Memory B cell (primary cell): ENCODE results near the gene TMEM225B.

Experiments used
- ATAC-seq: fragments of 150-1000 bp; cut with Tn5 transposase; 2 replicates; pipeline ENCODE4 v1.10.0; 2021; ENCODE audit warnings: low read depth, mild to moderate bottlenecking, moderate library complexity
- DNase-seq, 2 donors: peaks; one replicate each; pipeline ENCODE4 v3.0.0; 2022; ENCODE audit warnings: low spot score in 2 of 2
- H3K27ac Mint-ChIP-seq: one replicate; pipeline ENCODE4 v1.8.0; 2022; ENCODE audit warnings: mild to moderate bottlenecking, moderate library complexity, mixed read lengths
- H3K27me3 Mint-ChIP-seq: one replicate; pipeline ENCODE4 v1.8.0; 2022; ENCODE audit warnings: mixed read lengths
- H3K36me3 Mint-ChIP-seq: one replicate; pipeline ENCODE4 v1.8.0; 2022; ENCODE audit warnings: mild to moderate bottlenecking, mixed read lengths
- H3K4me1 Mint-ChIP-seq: one replicate; pipeline ENCODE4 v1.8.0; 2022; ENCODE audit warnings: mixed read lengths
- H3K4me3 Mint-ChIP-seq: one replicate; pipeline ENCODE4 v1.8.0; 2022; ENCODE audit warnings: mild to moderate bottlenecking, moderate library complexity, mixed read lengths
- H3K9me3 Mint-ChIP-seq: one replicate; pipeline ENCODE4 v1.8.0; 2022; ENCODE audit warnings: mixed read lengths

Gene TMEM225B

DNA sequence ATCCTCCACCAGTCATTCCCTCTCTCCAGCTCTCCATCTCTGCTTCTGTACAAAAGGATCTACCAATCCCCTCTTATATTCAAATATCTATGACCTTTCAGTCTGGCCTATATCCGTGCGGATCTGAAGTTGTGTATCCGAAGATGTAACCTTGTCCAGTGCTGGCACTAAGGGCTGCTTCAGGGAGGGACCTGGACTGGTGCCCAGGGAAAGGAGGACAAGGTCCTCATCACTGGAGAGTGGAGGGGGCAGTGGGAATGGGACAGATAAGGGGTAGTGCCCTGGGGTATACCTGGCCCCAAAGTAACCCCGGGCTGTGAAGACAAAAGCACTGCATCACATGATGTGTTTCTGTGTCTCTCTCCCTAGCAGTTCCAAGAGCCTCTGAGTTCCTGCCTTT lies 1.8 kb downstream of the TMEM225B start:
- peaks cover 5% of the 10 kb centered on the region for H3K36me3 Mint-ChIP-seq
- H3K4me1 Mint-ChIP-seq = no peaks in the 10 kb centered on the region
- no peaks in the 10 kb centered on the region for H3K9me3 Mint-ChIP-seq
- H3K4me3 Mint-ChIP-seq = no peak overlapping the region
- DNase-seq (no peak), ATAC-seq (no peak)
- H3K27me3 Mint-ChIP-seq = no peaks in the 10 kb centered on the region
- no peak overlapping the region for H3K27ac Mint-ChIP-seq

DNA sequence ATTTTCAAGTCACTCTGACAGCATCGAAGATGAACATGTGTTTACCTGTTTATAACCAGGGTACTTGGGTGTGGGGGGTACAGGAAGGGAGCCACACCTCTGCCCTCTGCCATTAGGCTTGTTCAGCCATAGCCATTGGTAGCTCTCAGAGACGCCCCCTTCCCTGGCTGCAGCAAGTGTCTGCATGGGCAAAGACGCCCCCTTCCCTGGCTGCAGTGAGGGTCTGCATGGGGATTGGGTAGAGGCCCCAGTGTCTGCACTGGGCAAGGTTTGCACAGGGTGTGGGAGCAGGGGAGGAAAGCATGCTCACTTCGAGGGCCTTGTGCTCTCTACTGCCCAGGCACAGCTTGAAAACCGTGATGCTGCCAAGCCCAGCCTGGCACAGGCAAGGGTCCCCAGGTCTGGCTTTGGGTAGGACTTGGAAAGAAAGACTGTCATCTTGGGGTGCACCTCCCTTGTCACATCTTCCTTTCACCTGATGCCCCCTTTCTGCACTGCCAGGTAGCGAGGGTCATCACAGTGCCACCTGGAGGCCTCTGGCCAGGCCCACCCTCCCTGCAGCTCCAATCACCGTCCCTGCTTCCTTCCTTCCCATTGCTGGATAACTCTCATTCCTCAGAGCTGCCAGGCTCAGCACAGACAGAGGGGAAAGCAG lies 3.7 kb downstream of the TMEM225B start:
- no peaks in the 10 kb centered on the region for H3K27me3 Mint-ChIP-seq
- ATAC-seq = no peak
- H3K4me3 Mint-ChIP-seq = no peak overlapping the region
- no peak overlapping the region for H3K27ac Mint-ChIP-seq
- DNase-seq = peak in 1 of 2 donors; percentile 6
- H3K36me3 Mint-ChIP-seq = peaks cover 5% of the 10 kb centered on the region
- no peaks in the 10 kb centered on the region for H3K4me1 Mint-ChIP-seq
- H3K9me3 Mint-ChIP-seq = no peaks in the 10 kb centered on the region

GRCh38 chr7:99605527-99605926 lies 7.5 kb downstream of the TMEM225B start:
- Mint-ChIP-seq H3K27me3 (peaks cover 3% of the 10 kb centered on the region), H3K9me3 (no peaks in the 10 kb centered on the region), H3K36me3 (peaks cover 3% of the 10 kb centered on the region), H3K27ac (no peak overlapping the region), H3K4me3 (no peak overlapping the region), H3K4me1 (no peaks in the 10 kb centered on the region)
- DNase-seq = no peak
- no peak for ATAC-seq

DNA sequence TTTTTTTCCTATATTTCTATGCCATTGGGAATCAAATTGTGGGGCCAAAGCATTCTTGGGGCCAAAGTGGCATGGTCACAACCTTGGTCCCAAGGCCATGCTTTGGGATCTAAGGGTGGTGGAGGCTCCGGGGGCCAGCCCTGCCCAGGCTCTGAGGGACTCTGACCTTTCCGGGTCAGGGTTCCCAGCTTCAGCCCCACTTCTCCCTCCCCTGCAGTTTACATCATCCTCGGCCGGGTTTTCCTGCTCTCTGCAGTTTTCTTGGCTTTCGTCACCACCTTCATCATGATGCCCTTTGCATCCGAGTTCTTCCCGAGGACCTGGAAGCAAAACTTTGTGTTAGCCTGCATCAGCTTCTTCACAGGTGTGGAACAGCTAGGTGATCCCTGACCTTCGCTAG lies 8.5 kb downstream of the TMEM225B start:
- Mint-ChIP-seq H3K36me3 (no peaks in the 10 kb centered on the region), H3K9me3 (no peaks in the 10 kb centered on the region), H3K4me1 (no peaks in the 10 kb centered on the region), H3K27me3 (peaks cover 3% of the 10 kb centered on the region), H3K27ac (no peak overlapping the region), H3K4me3 (no peak overlapping the region)
- DNase-seq (no peak), ATAC-seq (no peak)

- H3K27me3 Mint-ChIP-seq = peaks cover 3% of the 10 kb centered on the region
- H3K27ac Mint-ChIP-seq = no peak overlapping the region
- no peak overlapping the region for H3K4me3 Mint-ChIP-seq
- DNase-seq (no peak), ATAC-seq (no peak)
- no peaks in the 10 kb centered on the region for H3K36me3 Mint-ChIP-seq
- H3K4me1 Mint-ChIP-seq = no peaks in the 10 kb centered on the region
- no peaks in the 10 kb centered on the region for H3K9me3 Mint-ChIP-seq
Measured at GRCh38 chr7:99607548-99607947, 9.5 kb downstream of the TMEM225B start.

GRCh38 chr7:99614495-99614894 lies 16.4 kb downstream of the TMEM225B start:
- H3K4me3 Mint-ChIP-seq = no peak overlapping the region
- ATAC-seq (no peak), DNase-seq (no peak)
- no peaks in the 10 kb centered on the region for H3K9me3 Mint-ChIP-seq
- no peaks in the 10 kb centered on the region for H3K27me3 Mint-ChIP-seq
- H3K36me3 Mint-ChIP-seq = peaks cover 6% of the 10 kb centered on the region
- H3K27ac Mint-ChIP-seq = no peak overlapping the region
- H3K4me1 Mint-ChIP-seq = peaks cover 18% of the 10 kb centered on the region

- peaks cover 11% of the 10 kb centered on the region for H3K36me3 Mint-ChIP-seq
Measured at GRCh38 chr7:99615989-99616358, 17.9 kb downstream of the TMEM225B start.

GRCh38 chr7:99616359-99617191 lies 18.5 kb downstream of the TMEM225B start, which contains the start of gene ZSCAN25:
Gene ZSCAN25 (plus strand): TSS chr7:99616946. CDS start chr7:99619607, 2,661 bp downstream.
- peaks cover 15% of the 10 kb centered on the region for H3K36me3 Mint-ChIP-seq
- no peaks in the 10 kb centered on the region for H3K27me3 Mint-ChIP-seq
- peak within 1 kb of the TSS; percentile 95 for H3K27ac Mint-ChIP-seq

More at GRCh38 chr7:99615989-99616358, 17.9 kb downstream of the TMEM225B start:
- H3K27ac Mint-ChIP-seq = no peak overlapping the region
- H3K4me3 Mint-ChIP-seq = peak overlapping the region; percentile 99
- peaks cover 18% of the 10 kb centered on the region for H3K4me1 Mint-ChIP-seq
- H3K9me3 Mint-ChIP-seq = no peaks in the 10 kb centered on the region
- ATAC-seq (no peak), DNase-seq (no peak)
- no peaks in the 10 kb centered on the region for H3K27me3 Mint-ChIP-seq

DNA sequence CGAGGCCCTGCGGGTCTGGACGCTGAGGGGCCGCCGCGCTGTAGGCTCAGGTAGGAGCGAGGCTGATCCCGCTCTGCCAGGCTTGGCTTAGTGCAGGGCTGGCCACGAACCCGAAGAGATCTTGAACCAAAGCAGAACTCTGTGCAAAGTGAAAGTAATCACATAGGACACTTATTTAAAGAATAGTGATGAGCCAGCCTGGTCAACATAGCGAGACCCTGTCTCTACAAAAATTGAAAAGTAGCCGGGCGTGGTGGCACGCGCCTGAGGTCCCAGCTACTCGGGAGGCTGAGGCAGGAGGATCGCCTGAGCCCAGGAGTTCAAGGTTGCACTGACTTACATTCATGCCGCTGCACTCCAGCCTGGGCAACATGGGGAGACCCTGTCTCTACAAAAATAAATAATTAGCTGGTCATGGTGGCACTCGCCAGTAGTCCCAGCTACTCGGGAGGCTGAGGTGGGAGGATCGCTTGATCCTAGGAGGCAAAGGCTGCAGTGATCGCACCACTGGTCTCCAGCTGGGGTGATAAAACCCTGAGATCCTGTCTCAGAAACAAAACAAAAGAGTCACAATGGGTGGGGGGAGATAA lies 19.2 kb downstream of the TMEM225B start:
- H3K36me3 Mint-ChIP-seq = peaks cover 18% of the 10 kb centered on the region
- H3K4me3 Mint-ChIP-seq = peak overlapping the region; percentile 99
- H3K27ac Mint-ChIP-seq = peak overlapping the region; percentile 95
- ATAC-seq (no peak), DNase-seq (no peak)
- H3K27me3 Mint-ChIP-seq = no peaks in the 10 kb centered on the region
- H3K9me3 Mint-ChIP-seq = no peaks in the 10 kb centered on the region
- H3K4me1 Mint-ChIP-seq = peaks cover 21% of the 10 kb centered on the region

More at GRCh38 chr7:99616359-99617191, 18.5 kb downstream of the TMEM225B start, which contains the start of gene ZSCAN25:
- ATAC-seq (peak; percentile 97), DNase-seq (peak; percentile 81 to 83)
- Mint-ChIP-seq H3K4me3 (peak within 1 kb of the TSS; percentile 99), H3K9me3 (no peaks in the 10 kb centered on the region), H3K4me1 (peaks cover 21% of the 10 kb centered on the region)

- Mint-ChIP-seq H3K36me3 (peaks cover 24% of the 10 kb centered on the region), H3K27ac (no peak overlapping the region), H3K4me1 (peaks cover 24% of the 10 kb centered on the region), H3K4me3 (peak overlapping the region; percentile 28), H3K27me3 (no peaks in the 10 kb centered on the region), H3K9me3 (no peaks in the 10 kb centered on the region)
- ATAC-seq = no peak
- no peak for DNase-seq
Measured at GRCh38 chr7:99618726-99619125, 20.7 kb downstream of the TMEM225B start.

DNA sequence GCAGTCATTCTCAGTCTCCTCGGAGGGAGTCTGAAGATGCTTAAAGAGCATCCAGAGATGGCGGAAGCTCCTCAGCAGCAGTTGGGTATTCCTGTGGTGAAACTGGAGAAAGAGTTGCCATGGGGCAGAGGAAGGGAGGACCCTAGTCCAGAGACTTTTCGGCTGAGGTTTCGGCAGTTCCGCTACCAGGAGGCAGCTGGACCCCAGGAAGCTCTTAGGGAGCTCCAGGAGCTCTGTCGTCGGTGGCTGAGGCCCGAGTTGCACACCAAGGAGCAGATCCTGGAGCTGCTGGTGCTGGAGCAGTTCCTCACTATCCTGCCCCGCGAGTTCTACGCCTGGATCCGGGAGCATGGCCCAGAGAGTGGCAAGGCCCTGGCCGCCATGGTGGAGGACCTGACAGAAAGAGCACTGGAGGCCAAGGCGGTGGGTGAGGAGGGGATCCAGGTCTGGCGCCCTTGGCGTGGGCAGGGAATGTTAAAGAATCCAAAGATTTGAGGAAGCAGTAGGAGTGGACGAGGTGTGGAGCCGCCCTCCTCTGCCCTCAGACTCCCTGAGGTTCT lies 21.6 kb downstream of the TMEM225B start:
- ATAC-seq = no peak
- no peak overlapping the region for H3K4me3 Mint-ChIP-seq
- no peak for DNase-seq
- H3K27me3 Mint-ChIP-seq = no peaks in the 10 kb centered on the region
- H3K27ac Mint-ChIP-seq = no peak overlapping the region
- H3K36me3 Mint-ChIP-seq = peaks cover 26% of the 10 kb centered on the region
- H3K9me3 Mint-ChIP-seq = no peaks in the 10 kb centered on the region
- peaks cover 24% of the 10 kb centered on the region for H3K4me1 Mint-ChIP-seq

DNA sequence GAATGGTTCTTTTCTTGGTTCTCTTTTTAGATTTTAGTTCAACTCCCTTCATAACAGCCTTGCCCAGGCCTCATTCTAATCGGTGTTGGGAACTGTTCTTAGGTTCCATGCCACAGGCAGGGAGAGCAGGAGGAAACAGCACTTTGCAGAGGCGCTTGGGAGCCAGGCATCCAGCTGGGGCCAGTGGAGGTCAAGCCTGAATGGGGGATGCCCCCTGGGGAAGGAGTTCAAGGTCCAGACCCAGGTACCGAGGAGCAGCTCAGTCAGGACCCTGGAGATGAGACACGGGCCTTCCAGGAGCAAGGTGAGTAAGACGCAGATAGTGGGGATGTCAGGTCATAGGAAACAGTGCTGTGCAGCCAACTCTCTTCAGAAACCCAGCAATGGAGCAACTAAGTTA lies 23.2 kb downstream of the TMEM225B start:
- Mint-ChIP-seq H3K4me1 (peaks cover 26% of the 10 kb centered on the region), H3K36me3 (peaks cover 35% of the 10 kb centered on the region), H3K9me3 (no peaks in the 10 kb centered on the region), H3K27me3 (no peaks in the 10 kb centered on the region), H3K4me3 (no peak overlapping the region), H3K27ac (no peak overlapping the region)
- no peak for DNase-seq
- ATAC-seq = no peak

DNA sequence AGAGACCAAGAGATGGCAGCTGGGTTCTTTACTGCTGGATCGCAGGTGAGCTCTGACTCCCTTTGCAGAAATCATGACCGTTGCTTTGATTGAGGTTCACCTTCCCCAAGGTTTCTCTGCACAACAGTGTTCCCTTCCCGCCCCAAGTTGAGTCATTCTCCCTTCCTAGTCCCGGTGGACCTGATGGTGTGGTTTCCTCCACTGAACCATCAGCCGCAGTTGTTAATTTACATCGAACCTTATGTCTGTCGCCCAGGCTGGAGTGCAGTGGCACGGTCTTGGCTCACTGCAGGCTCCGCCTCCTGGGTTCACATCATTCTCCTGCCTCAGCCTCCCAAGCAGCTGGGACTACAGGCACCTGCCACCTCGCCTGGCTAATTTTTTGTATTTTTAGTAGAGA lies 24.5 kb downstream of the TMEM225B start:
- Mint-ChIP-seq H3K27me3 (no peaks in the 10 kb centered on the region), H3K4me1 (peaks cover 20% of the 10 kb centered on the region)
- no peak for DNase-seq

More for the DNA sequence above, 24.5 kb downstream of the TMEM225B start:
- ATAC-seq = no peak
- Mint-ChIP-seq H3K36me3 (peaks cover 36% of the 10 kb centered on the region), H3K27ac (no peak overlapping the region), H3K4me3 (no peak overlapping the region), H3K9me3 (no peaks in the 10 kb centered on the region)
